HG03378 (cell line): ENCODE results near the gene TMEM140.

Experiments
- ATAC-seq: cut with Tn5 transposase; IDR thresholded peaks from one replicate; pipeline ENCODE4 v1.9.1; 2021; ENCODE audit warnings: mild to moderate bottlenecking, moderate library complexity; ENCODE audit not compliant: unreplicated experiment

TMEM140 gene

DNA sequence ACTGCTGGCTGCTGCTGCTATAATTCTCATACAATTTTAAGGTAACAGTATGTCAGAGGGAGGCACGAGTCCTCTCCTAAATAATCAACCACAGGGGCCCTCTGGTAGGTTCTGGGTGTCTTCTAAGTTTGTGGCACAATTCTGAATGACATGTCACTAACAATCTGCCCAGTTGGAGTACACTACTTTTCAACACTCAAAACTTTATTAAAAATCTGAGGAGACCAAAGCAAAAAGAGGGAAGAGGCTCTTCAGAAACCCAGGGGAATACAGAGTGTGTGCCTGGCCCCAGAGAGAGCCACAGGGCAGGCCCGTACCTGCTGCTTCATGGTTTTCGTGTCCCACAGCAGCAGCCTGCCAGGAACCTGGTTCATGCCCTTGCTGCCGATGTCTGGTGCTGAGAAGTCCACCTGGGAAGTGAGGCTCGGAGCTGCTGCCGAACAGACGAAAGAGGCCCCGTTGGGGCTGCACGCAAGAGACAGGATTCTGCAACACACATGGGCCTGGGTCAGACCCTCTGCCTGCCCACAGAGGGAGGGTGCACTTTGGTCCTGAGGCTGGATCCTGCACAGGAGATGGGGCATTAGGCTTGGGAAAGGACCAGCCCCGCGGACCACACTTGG lies 45.2 kb downstream of the TMEM140 start:
- ATAC-seq: no peak

DNA sequence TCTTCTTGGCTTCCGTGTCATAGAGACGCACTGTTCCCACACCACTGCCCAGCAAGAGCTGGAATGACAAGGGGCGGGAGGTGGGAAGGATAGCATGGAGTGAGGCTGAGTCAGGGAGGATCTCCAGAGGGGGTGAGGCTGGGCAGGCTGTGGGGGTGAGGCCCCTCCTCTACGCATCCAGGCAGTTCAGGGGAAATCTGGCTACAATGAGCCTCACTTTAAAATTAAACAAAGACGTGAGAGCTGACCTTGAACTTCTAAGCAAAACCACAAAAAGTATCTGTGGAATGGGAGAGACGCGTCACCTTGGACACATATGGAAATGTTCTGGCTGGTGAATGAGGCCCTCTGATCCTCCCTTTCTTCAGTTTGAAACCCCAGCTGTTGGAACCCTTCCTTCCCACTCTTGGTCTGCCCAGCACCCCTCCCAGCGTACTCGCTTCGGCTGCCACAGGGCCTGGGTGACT lies 45.8 kb downstream of the TMEM140 start:
- ATAC-seq: no peak

DNA sequence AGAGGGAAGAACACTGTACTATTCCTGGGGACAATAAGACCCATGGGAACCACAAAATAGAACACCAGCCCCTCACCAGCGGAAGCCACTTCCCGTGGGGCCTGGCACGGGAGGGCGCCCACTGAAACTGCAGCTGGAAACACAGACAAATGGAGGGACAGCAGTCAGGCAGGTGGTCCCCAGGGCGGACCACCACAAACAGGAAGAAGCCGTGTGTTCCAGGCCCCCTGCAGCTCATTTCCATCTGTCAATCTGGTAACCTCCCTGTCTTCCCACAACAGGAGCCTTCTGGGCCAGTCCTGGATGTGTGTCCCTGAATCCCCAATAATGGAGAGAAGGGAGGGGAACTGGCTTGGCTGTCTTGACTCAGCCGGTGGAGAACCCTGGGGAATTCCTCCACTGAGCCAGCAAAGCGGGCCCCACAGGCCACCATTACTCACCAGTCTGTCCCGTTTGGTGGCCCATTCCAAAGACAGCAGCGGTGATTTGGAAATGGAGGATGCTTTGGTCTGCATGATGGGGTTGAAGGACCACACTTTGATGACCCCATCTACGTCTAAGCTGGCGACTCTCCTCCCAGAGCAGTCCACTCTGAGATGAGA lies 46.7 kb downstream of the TMEM140 start:
- ATAC-seq: no peak

DNA sequence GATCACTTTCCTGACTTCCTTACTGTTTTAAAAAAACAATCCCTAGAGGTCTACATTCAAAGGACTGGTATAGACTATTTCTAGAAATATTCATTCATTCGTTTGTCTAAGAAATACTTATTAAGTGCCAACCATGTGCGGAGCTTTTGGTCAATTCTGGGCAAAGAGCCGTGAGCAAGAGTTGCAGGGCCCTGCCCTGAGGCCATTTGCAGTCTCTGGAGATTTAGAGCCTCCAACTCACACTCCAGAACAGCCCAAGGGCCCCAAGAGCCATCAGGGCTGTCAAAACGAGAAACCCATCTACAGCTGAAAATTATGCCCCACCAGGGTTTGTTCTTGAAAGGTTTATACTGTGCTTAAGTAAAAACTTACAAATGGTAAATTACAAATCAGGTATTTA lies 47.3 kb downstream of the TMEM140 start:
- no peak for ATAC-seq

DNA sequence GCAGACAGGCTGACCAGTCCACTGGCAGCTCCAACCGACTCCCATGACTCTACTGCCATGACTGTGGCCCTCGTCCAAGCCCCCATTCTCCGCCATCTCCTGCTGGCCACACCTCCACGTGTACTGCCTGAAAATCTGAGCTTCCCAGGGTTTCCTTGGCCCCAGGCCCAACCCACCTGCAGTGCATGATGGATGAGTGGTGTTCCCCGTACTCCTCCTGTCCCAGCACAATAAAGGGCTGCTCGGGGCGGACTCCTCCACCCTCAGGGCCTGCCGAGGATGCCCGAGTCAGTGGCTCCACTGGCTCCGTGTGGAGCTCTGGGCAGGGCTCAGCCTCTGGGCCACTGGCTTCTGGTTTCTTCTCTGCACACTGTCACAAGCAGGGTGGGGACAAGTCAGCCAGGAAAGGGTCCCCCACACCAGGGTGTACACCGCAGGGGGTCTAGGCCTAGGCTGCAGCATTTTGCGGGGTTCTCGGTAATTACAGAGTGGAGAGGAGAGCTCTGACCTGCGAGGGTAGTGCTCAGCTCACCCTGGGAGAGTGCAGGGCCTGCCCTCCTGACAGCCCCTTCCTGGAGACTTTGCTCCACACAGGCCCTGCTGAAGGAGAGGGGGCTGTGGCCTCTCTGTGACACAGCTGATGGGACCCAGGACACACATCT lies 48.2 kb downstream of the TMEM140 start:
- no peak for ATAC-seq

DNA sequence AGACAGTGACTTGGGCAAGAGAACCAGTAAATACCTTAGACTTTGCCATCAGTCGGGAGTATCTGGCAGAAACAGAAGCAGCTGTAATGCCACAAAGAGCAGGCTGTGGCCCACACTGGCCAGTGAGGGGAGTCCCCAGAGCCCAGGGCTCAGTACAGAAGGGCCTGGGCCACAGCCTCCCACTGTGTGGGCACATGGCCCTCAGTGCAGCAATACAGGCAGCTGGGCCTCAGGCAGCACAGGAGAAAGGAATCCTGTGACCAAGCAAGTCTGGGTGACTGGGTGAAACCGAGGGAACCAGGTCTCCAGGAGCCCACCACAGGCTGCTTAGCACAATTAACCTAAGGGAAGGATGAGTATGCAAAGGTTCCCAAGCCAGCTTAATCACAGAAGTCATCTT lies 49.5 kb downstream of the TMEM140 start:
- no peak for ATAC-seq

DNA sequence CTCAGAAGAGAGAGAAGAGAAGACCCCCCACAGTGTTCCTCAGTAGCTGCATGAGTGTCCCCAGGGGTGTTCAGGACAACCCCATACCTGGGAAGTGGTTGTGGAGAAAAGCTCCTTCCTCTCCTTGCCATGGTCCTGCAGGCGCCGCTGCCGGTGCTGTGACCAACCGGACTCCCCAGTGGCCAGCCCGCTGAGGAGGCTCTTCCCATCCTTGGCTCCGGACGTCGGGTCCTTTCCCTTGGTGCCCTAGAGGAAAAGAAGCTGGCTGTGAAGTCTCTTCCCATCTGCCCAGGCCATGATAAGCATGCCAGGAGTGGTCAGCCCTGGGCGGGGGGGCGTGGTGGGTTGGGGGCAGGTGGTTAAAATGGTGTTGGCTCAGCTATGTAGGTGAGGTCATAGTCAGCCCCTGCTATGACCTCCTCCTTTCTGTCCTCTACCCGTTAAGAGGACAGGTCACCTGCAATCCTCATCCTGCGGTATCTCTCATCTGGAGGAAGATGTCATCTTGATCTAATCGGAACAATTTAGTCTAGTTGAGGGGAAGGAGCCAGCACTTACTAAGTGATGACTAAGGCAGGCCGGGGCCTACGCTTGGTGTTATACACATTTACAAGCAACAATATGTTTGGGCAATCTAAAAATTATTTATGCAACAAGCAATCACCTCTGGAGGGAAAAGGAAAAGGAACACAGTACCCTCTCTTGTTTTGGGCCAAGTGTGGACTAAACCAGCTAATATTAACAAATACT lies 50.2 kb downstream of the TMEM140 start:
- no peak for ATAC-seq

DNA sequence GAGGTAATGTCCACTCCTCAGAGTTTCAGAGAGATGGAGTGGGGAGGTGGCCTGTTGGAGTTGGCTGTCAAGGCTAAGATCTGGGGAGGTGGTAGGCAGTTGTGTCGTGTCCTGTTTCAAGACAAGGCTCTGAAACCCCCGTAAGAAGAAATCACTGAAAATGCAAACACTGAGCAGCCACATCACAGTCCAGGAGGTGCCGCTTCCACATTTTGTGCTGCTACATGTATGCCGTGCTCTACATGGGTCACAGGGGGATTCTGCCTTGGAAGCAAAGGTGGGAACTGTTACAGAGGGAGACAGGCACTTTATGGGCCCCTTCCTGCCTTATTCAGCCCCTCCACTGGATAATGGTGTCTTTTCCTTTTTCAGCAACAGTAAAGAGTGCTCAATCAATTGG lies 51.6 kb downstream of the TMEM140 start:
- ATAC-seq: no peak

DNA sequence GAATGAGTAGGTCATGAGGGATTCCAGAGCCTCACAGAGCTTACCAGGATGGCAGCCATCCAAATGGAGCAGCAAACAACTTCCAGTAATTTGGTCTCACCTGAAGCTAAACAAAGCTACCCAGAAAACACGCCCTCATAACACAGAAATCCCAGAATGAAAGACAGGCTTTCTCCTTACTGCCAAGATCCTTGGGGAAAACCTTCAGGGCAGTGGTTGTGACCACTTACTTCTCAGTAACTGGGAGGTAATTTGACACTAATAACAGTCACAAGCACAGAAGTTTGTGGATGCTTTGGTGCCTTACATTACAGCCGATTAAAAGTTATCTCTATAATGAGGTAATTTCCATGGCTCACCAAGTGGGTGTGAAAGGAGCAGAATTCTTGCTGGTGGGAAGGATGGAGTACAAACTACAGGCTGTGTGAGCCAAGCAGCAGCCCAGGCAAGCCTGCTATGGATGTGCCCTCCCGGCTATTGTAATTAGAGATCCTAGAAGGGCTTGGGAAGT lies 53.0 kb downstream of the TMEM140 start:
- ATAC-seq: no peak

DNA sequence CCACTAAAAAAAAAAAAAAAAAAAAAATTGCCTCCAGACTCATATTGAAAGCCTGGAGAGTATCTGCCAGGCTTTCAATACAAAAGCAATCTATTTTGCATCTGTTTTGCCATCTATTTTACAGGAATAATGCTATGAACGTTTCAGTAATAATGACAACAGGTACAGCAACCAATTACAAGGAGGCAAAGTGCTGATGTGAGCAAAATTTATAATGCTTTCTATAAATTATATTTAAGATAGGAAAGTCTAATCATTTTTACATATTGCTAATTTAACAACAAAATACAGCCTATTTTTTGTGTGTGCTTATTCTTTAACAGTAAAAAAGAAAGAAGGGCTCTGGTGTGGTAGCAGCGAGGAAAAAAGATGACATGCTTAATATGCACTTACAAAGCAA lies 53.5 kb downstream of the TMEM140 start:
- ATAC-seq: no peak

DNA sequence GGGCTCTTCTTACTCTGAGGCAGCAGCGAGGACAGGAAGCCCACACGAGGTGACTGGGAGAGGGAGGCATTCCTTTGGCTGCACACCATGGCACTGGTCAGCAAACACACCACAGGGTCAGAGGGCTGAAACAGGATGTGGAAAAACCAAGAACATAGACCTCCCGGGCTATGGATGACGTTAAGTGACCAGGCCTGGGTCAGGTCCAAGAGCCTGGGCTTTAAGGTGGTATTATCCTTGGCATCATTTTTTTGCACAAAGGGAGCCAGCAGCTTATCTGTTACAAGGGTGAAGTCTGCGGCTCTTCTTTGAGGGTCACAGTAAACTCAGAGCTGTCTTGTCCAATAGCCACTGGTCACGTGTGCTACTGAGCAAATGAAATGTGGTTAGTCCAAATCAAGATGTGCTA lies 56.5 kb downstream of the TMEM140 start:
- no peak for ATAC-seq

DNA sequence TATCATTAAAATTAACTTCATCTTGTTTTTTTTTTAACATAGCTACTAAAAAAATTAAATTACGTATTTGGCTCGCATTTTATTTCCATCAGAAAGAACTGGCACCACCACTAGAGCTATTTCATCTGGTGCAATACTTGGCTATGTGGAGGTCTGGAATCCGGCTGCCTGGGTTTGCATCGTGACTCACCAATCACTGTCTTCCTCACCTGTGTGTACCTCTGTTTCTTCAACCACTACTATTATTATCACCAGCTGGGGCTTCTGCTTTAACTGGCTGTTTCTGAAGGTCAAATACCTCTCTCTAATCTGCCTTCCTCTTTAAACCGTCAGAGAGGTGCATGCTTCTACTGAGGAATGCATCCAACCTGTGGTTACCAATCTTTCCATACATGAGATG lies 57.0 kb downstream of the TMEM140 start:
- no peak for ATAC-seq

DNA sequence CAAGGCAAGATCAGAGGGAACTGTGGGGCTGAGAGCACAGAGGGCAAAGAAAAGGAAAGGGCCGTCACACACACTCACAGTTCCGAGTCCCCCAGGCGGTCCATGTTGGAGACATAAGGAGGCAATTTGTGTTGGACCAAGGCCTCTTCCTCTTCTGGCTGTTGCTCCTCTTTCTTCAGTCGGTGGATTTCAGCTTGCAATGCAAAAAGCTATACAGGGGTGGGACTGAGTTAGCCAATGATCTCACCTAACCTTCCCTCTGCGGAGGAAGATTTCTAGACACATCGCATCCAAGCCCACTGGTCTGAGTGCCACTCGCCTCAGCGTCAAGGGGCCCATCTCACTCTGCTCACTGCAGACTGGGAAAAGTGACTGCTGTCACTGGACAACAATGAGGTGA lies 58.0 kb downstream of the TMEM140 start:
- ATAC-seq: no peak

DNA sequence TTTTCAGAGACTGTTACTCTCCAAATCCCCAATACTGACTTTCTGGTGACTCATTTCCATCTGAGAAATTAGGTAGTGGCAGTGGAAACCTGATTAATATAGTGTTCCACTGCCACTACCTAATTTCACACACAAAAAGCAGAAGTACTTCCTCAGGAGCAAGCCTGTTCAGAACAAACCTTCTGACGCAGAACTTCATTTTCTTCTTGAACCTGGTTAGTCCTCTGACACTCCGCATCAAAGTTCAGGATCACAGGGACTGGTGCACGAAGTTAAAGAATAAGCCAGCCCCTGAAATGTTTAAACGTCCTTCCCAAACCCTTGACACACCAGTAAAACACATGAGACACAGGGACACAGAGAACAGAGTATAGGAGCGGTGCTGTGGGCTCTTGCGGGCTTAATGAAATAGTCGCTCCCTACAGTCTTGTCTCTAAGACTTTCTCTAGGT lies 59.1 kb downstream of the TMEM140 start:
- peak; percentile 55 for ATAC-seq

DNA sequence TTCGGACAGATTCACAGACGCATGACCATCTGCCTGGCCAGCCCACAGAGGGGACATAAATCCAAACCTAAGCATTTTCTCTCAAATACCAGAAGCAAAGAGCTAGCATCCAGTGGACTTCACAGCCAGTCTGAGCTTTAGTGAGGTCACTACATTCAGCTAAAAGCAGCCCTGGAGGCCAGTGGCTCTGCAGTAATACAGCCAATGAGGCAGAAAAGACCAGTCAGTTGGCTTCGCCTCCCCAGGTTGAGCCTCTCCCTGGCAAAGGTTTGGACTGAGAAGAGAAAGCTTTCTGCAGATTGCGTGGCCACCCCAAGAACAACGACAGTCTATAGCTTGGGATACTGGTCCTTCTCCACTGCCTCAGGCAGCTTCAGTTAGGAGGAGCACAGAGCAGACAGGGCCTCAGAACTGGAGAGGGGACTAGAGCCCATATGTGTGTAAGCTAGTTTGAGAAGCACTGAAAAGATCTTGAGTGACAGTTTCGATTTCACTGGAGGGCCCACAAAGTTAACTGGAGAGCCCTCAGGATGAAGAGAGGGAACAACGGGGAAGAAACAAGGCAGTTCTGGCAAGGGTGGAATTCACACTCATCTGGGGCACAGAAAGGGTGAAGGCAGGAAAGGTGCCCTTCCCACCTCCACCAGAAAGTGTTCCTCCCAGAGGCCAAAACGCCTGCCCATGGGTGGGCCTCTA lies 59.7 kb downstream of the TMEM140 start:
- ATAC-seq: peak; percentile 19

DNA sequence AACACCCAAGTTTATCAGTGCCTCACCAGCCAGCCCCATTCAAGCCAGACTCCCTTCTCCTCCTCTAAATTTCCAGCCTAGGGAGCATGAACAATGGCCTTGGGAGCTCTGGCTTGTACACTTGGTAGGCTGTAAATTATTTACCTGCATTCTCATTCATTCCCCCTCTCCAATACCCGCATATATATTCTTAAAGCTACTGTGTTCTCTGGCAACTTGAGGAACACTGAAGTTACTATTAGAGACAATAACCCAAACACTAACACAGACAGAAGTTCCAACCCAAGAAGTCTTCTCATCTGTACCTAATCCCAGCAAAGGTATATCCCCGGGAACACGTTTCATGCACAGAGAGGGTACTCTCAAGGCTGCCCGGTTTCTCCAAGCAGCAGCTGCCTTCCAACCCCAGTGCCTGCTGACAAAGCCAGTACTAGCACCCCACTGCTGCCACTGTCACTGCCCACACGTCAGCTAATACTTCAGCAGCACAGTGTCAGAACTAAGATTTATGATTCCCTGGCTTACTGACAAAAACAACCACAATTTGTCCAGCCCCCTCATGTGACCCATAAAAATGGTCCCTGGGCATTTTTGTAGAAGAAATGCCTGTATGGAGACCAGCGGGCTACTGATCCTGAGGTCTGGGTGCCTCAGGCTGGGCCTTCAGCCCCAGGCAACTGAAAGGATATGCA lies 60.4 kb downstream of the TMEM140 start:
- no peak for ATAC-seq

DNA sequence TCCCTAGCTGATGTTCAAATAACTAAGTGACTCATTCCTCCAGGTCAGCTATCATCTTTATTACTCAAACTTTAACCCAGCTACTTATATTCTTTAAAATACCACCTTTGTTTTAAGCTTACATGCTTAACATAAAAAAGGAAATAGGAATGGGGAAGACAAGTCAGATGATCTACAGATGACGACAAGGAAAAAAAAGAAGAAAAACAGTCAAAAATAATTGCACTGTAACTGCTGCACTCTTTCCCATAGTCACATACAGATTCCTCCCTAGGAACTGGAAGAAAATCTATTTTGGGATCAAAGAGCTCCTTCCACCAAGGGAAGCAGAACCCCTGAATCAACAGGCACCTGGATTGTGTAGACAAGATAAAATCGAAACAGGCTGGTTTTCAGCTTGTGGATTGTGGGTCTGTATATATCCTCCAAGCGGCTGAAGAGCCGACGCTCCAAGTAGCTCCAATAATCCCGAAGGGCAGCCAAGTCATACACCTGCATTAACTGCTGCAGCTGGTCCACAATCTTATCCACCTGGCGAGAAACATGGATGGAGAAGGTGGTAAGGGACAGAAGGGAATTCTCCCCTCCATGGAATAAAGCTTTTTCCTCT lies 61.5 kb downstream of the TMEM140 start:
- no peak for ATAC-seq

DNA sequence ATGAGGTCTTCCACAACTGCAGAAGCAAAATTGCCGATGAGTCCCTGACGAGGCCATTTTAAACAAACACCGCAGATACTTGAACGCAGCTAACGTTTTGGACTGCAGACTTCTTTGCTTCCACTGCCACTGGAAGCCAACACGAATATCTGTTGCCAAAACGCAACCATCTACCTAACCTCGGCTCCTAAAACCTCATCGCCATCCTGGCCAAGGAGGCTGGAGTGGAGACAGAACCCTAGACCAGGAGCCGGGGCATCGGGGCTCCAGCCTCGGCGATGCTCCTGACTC lies 63.0 kb downstream of the TMEM140 start:
- ATAC-seq: peak; percentile 3

DNA sequence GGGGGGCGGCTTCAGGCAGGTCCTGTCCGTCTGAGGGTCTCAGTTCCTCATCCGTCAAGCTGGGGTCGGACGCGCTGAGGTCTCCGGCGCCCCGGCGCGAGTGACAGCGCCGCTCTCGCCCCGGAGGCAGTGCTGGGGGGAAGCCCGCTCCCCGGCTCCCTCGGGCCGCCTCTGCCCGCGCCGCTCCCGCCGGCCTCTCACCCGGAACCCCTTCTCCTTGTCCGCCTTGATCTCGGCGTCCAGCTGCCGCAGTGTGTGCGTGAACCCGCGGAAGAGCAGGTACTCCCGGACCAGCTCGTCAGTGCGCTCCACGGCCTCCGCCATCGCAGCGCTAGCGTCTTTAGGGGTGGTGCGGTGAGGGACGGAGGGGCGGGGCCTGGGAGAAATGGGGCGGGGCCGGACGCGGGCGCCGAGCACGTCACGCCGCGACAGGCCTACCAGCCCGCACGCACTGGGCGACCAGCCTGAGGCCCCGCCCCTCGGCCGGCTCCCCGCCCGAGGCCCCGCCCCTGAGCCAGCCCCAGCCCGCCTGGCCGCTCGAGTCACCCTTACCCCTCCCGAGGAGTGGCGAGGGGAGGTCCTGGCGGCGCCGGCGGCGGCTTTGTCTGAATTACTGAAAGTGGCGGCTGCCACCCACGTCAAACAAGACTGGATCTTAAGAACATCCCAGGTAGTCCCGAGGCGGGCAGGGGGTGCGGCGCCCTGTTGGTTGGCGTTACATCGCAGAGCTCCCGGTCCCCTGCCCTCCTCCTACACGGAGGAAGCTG lies 63.5 kb downstream of the TMEM140 start, which contains the start of gene WDR91:
Gene WDR91 (minus strand): TSS at position 348 of the 767 bp plus-strand sequence. CDS start 24 bp downstream, at position 324.
- peak; percentile 58 for ATAC-seq
